BLaER1 treated with 17β-estradiol and CSF1 and Interleukin-3, amounts not matched to agents 10 nM and 100 nM (cell line): ENCODE measurements around the gene IGFALS.

Experiments used
- H3K27ac ChIP-seq, 11 experiments: shearing (Covaris generic); formaldehyde crosslinking; 2 replicates each; pipeline ENCODE4 v1.8.1; 2022
- H3K27me3 ChIP-seq, 11 experiments: shearing (Covaris generic); formaldehyde crosslinking; 2 replicates each; pipeline ENCODE4 v1.8.1; 2022
- H3K36me3 ChIP-seq, 11 experiments: shearing (Covaris generic); formaldehyde crosslinking; 2 replicates each; pipeline ENCODE4 v1.8.1; 2022
- H3K4me1 ChIP-seq, 10 experiments: shearing (Covaris generic); formaldehyde crosslinking; 2 replicates each; pipeline ENCODE4 v1.8.1; 2022
- H3K4me2 ChIP-seq, 11 experiments: shearing (Covaris generic); formaldehyde crosslinking; 2 replicates each; pipeline ENCODE4 v1.8.1; 2022
- H3K4me3 ChIP-seq, 10 experiments: shearing (Covaris generic); formaldehyde crosslinking; 2 replicates each; pipeline ENCODE4 v1.8.1; 2022
- H3K9ac ChIP-seq, 11 experiments: shearing (Covaris generic); formaldehyde crosslinking; 2 replicates each; pipeline ENCODE4 v1.8.1; 2022
- H3K9me3 ChIP-seq, 11 experiments: shearing (Covaris generic); formaldehyde crosslinking; replicated peaks in 1 of 11; 2 replicates each; pipeline ENCODE4 v1.8.1; 2022
- H4K20me1 ChIP-seq, 11 experiments: shearing (Covaris generic); formaldehyde crosslinking; 2 replicates each; pipeline ENCODE4 v1.8.1; 2022
- Cebpa-rat ChIP-seq, 11 experiments: shearing (Covaris generic); IDR thresholded peaks; 2 replicates each; pipeline ENCODE4 v1.8.1; 2022

The IGFALS gene

DNA sequence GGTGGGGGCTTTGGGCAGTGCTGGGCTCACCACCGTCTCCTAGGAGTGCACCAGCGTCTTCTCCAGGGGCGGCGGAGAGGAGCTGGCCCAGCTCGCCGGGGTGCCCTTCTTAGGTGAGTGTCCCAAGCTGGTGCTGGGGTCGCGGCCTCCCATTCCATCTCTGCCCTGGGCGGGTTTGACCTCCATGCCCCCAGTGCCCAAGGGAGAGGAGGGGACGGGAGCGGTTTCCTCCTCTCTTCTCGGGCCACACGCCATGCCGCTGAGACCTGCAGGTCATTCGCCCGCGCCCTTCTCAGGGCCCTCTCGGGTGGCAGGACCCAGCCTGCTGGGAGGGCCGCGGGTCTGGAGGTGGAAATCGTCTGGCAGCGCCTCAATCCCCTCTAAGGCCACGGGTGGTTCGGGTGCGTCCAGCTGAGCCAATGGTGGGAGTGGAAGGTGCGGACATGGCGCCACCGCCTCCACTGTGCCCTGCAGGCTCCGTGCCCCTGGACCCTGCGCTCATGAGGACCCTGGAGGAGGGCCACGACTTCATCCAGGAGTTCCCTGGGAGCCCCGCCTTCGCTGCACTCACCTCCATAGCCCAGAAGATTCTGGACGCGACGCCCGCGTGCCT lies 5.3 kb downstream of the IGFALS start:
- H3K4me3 ChIP-seq: no peak overlapping the region
- H3K9ac ChIP-seq: no peak overlapping the region
- no peaks in the 10 kb centered on the region for H3K9me3 ChIP-seq
- H3K4me2 ChIP-seq: no peak overlapping the region
- peaks cover 9 to 16% (median 11%) of the 10 kb centered on the region in 10 experiments for H3K4me1 ChIP-seq
- TF ChIP-seq Cebpa-rat (IDR thresholded peaks at IDR 0.05): no peak
- peaks cover 20 to 100% (median 81%) of the 10 kb centered on the region in 11 experiments; a peak in 21 of 22 replicates for H4K20me1 ChIP-seq
- no peaks in the 10 kb centered on the region for H3K27me3 ChIP-seq
- H3K27ac ChIP-seq: no peak overlapping the region
- peaks cover 50 to 87% (median 76%) of the 10 kb centered on the region in 11 experiments for H3K36me3 ChIP-seq

DNA sequence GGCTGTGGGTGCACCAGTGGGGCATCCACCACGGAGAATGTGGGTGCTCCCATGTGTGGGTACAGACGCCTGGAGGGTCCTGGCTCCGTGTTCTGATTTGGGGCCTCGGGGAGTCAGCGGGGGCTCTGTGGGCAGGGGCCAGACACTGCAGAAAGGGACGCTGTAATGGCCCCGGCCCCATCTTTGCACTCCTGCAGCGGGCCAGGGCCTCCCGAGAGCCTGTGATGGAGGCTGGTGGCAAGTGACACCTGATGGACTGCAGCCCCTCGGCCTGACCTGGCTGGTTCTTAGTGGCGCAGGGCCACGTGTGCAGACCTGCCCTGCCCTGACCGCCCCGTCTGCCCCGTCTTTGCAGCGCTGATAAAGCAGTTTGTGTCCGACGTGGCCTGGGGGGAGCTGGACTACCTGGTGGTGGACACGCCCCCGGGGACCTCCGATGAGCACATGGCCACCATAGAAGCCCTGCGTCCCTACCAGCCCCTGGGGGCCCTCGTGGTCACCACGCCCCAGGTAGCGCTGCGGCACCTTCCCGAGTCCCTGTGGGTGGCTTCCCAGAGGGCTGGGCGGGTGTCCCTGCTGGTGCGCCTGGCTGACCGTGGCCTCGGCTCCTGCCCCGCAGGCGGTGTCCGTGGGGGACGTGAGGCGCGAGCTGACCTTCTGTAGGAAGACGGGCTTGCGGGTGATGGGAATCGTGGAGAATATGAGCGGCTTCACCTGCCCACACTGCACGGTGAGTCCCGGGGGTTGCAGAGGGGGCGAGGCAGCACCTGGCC lies 6.0 kb downstream of the IGFALS start:
- Histone ChIP-seq H3K27me3 (no peaks in the 10 kb centered on the region), H4K20me1 (peaks cover 20 to 96% (median 81%) of the 10 kb centered on the region in 11 experiments; a peak in 21 of 22 replicates), H3K27ac (no peak overlapping the region), H3K4me2 (no peak overlapping the region), H3K4me3 (no peak overlapping the region), H3K4me1 (peaks cover 9 to 16% (median 11%) of the 10 kb centered on the region in 10 experiments), H3K36me3 (peaks cover 50 to 83% (median 75%) of the 10 kb centered on the region in 11 experiments), H3K9me3 (no peaks in the 10 kb centered on the region), H3K9ac (no peak overlapping the region)
- TF ChIP-seq Cebpa-rat (IDR thresholded peaks at IDR 0.05): no peak

DNA sequence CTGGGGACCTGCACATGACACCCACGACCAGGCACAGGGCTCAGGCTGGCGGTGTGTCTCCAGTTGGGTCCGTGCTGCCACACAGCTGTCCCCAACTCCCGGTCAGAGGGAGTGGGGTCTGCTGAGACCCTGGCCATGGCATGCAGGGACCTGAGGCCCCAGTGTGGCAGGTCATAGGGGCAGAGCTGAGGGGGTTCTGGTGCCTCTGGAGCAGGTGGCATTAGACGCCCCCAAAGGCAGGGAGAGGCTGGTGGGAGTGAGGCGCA lies 6.5 kb downstream of the IGFALS start:
- H3K9me3 ChIP-seq: no peaks in the 10 kb centered on the region
- peaks cover 9 to 16% (median 11%) of the 10 kb centered on the region in 10 experiments for H3K4me1 ChIP-seq
- H4K20me1 ChIP-seq: peaks cover 20 to 93% (median 78%) of the 10 kb centered on the region in 11 experiments; a peak in 21 of 22 replicates
- H3K4me2 ChIP-seq: no peak overlapping the region
- H3K9ac ChIP-seq: no peak overlapping the region
- TF ChIP-seq Cebpa-rat (IDR thresholded peaks at IDR 0.05): no peak
- no peaks in the 10 kb centered on the region for H3K27me3 ChIP-seq
- peaks cover 50 to 78% (median 72%) of the 10 kb centered on the region in 11 experiments for H3K36me3 ChIP-seq
- no peak overlapping the region for H3K4me3 ChIP-seq
- H3K27ac ChIP-seq: no peak overlapping the region

GRCh38 chr16:1786242-1787055 lies 7.1 kb downstream of the IGFALS start:
- Histone ChIP-seq H4K20me1 (peaks cover 24 to 93% (median 83%) of the 10 kb centered on the region in 11 experiments; a peak in 21 of 22 replicates), H3K27me3 (no peaks in the 10 kb centered on the region), H3K9ac (peak overlapping the region in 1 of 11 experiments; percentile 9; a peak in 1 of 22 replicates), H3K4me3 (no peak overlapping the region), H3K36me3 (peaks cover 50 to 73% (median 66%) of the 10 kb centered on the region in 11 experiments), H3K27ac (no peak overlapping the region), H3K4me1 (peaks cover 11 to 19% (median 14%) of the 10 kb centered on the region in 10 experiments), H3K4me2 (no peak overlapping the region), H3K9me3 (no peaks in the 10 kb centered on the region)
- no peak for TF ChIP-seq Cebpa-rat (IDR thresholded peaks at IDR 0.05)

- Histone ChIP-seq H3K9ac (peak overlapping the region in 3 of 11 experiments; percentile 5 to 18 (median 9); a peak in 2 of 22 replicates), H3K27me3 (no peaks in the 10 kb centered on the region), H3K4me2 (no peak overlapping the region; a peak in 1 of 22 replicates), H3K36me3 (peaks cover 53 to 71% (median 63%) of the 10 kb centered on the region in 11 experiments), H3K4me1 (peaks cover 17 to 26% (median 20%) of the 10 kb centered on the region in 10 experiments), H3K27ac (no peak overlapping the region), H3K4me3 (no peak overlapping the region), H3K9me3 (no peaks in the 10 kb centered on the region), H4K20me1 (peaks cover 30 to 93% (median 86%) of the 10 kb centered on the region in 11 experiments; a peak in 21 of 22 replicates)
- no peak for TF ChIP-seq Cebpa-rat (IDR thresholded peaks at IDR 0.05)
Measured at GRCh38 chr16:1785846-1786170, 7.7 kb downstream of the IGFALS start.

DNA sequence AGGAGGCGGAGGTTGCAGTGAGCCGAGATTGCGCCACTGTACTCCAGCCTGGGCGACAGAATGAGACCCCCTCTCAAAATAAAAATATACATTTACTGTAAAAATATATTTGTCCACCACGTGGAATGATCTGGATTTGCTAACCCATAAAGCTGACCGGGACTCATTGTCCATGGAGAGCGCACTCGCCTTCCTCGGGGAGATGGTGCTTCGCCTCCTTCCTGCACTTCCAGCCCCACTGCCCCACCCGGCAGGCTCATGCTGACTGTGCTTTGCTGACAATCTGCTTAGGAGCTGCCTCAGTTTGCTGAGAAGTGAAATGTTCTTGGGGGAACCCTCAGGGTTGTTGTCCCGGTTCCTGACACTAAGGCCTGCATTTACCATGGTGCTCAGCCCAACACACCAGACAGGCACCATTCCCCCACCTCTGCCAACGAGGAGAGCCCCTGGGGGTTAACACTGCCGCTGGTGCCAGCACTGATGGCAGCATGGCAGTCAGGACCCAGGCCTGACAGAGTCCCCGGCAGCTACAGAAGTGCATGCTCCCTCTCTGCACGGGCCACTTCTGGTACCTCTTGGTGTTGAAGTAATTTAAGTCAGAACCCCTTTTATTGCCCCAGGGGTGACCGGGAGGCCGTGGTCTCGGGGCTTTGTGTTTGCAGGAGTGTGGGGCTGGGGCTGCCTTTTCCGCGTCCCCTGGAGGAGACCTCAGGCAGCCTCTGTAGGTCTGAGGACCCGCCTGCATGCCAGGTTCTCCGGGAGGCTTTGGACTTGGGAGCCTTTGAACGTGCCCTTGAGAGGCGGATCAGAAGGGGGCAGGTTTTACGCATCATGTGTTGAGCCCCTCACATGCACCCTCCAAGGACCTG lies 8.3 kb downstream of the IGFALS start:
- Histone ChIP-seq H3K9ac (peak overlapping the region in 7 of 11 experiments; percentile 5 to 89 (median 17); a peak in 4 of 22 replicates), H4K20me1 (peaks cover 36 to 93% (median 86%) of the 10 kb centered on the region in 11 experiments; a peak in 21 of 22 replicates)

DNA sequence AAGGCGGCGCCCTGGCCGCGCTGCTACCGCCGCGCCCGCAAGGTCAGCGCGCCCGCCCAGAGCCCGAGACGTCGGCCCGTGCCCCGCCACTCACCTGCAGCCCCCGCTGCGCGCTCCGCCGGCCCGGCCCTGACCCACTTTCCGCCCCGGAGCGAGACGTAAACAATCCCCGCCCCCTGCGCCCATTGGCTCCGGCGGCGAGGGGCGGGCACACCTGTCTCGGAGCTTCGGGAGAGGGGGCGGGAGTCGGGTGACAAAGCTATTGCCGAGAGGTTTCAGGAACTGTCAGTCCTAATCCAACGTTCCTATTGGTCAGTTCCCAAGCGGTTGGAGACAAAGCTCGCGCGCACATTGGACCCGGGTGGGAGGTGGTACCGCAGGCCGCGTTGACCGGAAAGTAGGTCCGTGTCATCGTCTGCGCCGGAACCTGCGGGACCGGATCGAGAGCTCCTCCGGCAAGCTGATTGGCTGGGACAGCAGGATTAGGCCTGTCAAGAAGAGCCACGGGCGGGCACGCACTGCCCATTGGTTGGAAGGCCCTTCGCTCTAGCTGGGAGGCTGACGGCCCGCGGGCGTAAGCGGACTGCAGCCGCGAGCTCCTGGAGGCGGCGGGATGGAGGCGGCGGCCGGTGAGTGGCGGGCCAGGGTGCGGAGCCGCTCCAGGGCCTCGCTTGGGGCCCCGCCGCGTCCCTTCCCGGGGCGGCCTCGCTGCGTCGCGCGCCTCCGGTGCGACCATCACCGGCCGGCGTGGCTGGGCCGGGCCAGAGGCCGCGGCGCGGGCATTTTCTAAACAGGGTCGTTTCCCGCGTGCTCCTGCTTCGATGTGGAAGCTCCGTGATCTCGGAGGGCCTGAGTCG lies 10.9 kb downstream of the IGFALS start, which contains the start of the genes NUBP2 and SPSB3:
Gene NUBP2, plus strand, starts transcription at position 553 of the 857 bp plus-strand sequence. Its CDS starts 61 bp downstream, at position 614.
Gene SPSB3, minus strand, starts transcription at position 164 of the 857 bp plus-strand sequence. CDS start 1,088 bp downstream, outside the sequence.
- no peak for TF ChIP-seq Cebpa-rat (IDR thresholded peaks at IDR 0.05)
- Histone ChIP-seq H4K20me1 (peaks cover 61 to 91% (median 86%) of the 10 kb centered on the region in 11 experiments), H3K4me1 (peaks cover 21 to 40% (median 23%) of the 10 kb centered on the region in 10 experiments), H3K36me3 (peaks cover 51 to 71% (median 57%) of the 10 kb centered on the region in 11 experiments), H3K27ac (peak within 1 kb of the TSS; percentile 54 to 91 (median 83); a peak in 21 of 22 replicates), H3K9ac (peak within 1 kb of the TSS; percentile 83 to 95 (median 89)), H3K4me3 (peak within 1 kb of the TSS; percentile 78 to 99 (median 88)), H3K9me3 (no peaks in the 10 kb centered on the region), H3K4me2 (peak within 1 kb of the TSS; percentile 83 to 99 (median 96)), H3K27me3 (no peaks in the 10 kb centered on the region)

More for the DNA sequence above, 8.3 kb downstream of the IGFALS start:
- H3K27ac ChIP-seq: no peak overlapping the region
- peaks cover 56 to 71% (median 62%) of the 10 kb centered on the region in 11 experiments for H3K36me3 ChIP-seq
- H3K4me2 ChIP-seq: peak overlapping the region in 1 of 11 experiments; percentile 3; a peak in 3 of 22 replicates
- TF ChIP-seq Cebpa-rat (IDR thresholded peaks at IDR 0.05): no peak
- no peaks in the 10 kb centered on the region for H3K27me3 ChIP-seq
- no peaks in the 10 kb centered on the region for H3K9me3 ChIP-seq
- peaks cover 21 to 31% (median 23%) of the 10 kb centered on the region in 10 experiments for H3K4me1 ChIP-seq
- no peak overlapping the region for H3K4me3 ChIP-seq
